LoVo (cell line): ENCODE results near the gene TSTD2.

Source experiments
- DNase-seq: peaks from one replicate; pipeline ENCODE4 v3.0.0-alpha.2; 2016; ENCODE audit warnings: low spot score

Gene TSTD2

GRCh38 chr9:97562542-97562941 is 70.6 kb downstream of the TSTD2 start:
- DNase-seq: no peak

DNA sequence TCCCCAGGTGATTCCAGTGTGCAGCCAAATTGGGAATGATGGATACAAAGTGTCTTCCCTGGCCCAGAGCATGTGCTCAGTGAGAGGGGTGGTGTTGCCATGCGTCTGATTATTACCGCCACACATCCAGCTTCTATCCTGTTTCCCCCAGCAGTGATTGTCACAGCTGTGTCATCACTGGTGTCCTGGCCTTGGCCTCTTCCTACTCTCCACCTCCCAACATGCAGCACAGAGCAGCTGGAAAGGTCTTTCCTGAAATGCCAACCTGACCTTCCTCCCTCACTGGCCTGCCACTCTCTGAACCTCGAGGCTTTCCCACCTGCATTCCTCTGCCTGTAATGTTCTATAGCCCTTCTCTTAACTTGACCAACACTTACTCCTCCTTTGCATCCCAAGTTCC is 71.7 kb downstream of the TSTD2 start:
- DNase-seq: no peak

DNA sequence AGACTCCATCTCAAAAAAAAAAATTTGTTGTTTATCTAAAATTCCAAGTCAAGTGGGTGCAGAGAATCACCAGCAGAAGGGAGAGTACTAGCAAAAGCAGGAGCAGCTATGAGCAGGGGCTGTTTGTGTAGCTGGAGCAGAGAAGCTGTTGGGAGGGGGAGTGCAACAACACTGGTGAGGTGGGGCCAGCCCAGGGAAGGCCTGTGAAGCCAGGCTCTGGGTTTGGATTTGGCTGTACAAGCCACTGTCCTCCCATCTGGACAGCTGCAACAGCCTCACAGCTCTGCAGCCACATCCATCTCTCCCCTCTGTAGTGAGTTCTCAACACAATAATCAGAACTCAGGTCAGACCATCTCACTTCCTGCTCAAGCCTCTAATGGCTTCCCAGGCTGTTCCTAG is 72.3 kb downstream of the TSTD2 start:
- DNase-seq: no peak

DNA sequence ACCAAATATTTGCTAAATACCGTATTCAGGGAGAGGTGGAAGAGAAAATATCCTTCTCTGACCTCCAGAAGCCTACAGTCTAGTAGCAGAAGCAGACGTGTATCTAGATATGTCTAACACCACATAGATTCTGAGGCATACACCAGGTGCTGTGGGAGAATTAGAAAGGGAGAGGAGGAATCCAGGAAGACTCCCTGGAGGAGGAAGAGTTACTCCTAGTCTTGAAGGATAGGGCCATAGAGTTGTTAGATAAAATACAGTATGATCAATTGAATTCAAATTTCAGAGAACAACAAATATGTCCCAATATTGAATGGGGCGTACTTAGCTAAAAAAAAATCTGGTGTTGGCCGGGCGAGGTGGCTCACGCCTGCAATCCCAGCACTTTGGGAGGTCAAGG is 73.0 kb downstream of the TSTD2 start:
- DNase-seq: no peak

- DNase-seq: no peak
Measured at GRCh38 chr9:97559111-97559514, 74.1 kb downstream of the TSTD2 start.

DNA sequence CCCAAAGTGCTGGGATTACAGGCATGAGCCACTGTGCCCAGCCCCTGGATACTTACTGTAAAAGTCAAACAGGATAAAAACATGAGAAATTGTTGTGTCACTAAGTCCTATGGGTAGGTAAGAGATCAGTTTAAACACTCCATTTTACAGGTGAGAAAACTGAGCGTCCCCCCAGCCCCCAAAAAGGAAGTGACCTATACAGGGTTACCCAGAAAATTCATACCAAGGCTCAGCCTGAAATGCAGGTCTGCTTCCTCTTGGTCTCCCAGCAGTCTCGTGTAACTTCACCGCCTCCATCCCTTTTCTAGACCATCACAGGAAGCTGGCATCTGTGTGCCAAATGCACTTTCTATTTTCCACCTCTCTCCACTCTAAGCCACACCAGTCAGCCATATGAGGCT is 74.5 kb downstream of the TSTD2 start:
- no peak for DNase-seq

DNA sequence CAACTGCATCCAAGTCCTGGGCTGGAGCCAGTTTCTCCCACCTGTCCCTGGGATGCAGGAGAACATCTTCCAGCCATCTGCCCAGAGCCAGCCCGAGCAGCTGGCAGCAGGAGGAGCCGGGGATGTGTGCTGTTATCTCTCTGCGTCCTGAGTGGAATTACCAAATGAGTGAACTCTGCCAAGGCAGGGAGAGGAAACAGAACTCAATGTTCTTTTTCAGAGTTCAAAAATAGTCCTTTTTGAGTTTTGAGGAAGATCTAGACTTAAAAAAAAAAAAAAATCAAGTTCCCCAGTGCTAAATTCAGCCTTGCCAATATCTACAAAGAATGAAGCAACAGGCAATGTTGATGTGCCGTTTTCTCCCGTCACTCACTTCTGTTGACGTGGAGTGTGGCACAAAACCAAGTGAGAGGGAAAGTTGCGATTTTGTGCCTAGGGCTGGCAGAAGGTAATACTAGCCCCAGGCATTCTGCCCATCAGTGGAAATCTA is 75.5 kb downstream of the TSTD2 start:
- no peak for DNase-seq

DNA sequence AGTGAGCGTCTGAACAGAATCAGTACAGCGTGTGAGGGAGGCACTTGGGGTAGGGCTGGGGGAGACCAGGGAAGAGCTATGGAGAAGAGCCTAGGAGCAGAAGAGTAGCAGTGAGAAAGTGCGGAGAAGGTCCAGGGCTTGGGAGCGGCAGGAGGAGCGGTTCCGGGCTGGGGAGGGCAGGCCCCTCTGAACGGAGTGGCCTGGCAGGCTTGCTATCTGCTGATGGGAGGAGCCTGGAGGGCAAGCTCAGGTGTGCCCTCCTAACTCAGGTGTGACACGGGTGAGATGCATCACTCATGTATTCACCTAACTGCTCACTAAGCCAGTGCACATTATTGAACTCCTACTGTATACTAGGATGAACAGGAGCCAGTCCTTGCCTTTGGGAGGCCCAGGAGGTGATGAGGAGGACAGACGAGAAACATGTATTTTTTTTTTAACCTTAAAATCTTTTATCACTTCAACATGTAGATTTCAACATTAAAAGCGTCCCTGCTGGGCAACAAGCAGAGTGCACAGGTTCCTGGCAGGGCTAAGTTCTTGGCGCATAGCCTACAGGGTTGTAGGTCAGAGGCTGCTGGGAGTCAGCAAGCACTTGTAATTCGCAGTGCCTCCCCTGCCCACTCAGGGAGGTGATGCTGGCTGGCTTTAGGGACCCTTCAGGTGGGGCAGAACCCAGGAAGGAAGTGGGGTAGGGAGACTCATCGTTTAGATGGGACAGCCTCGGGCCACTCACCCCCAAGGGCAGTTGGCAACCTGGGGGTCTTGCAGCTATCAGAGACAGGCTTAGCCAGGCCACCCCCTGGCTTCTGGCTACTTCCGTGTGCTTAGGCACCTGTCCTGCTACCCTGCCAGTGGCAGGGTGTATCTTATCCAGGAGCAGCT is 76.2 kb downstream of the TSTD2 start:
- DNase-seq: no peak

- no peak for DNase-seq
Measured at GRCh38 chr9:97556036-97556720, 77.0 kb downstream of the TSTD2 start.

DNA sequence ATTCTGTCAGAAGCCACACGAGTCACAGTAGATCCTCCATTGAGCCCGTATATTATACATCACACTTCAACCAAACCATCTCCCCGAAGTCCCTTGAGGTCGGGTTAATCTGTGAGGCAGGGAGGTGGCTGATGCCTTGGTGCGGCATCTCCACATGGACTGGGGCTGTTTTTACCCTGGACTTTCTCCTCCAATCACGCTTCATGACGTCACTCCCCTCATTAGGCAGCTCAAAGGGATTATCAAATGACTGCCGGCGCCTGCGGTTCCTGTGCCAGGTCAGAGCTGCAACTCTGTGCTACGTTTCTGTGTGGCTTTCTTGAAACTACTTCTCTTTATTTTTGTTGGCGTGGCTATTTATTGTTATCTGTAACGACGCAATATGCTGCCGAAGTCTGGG is 78.0 kb downstream of the TSTD2 start:
- DNase-seq: no peak

DNA sequence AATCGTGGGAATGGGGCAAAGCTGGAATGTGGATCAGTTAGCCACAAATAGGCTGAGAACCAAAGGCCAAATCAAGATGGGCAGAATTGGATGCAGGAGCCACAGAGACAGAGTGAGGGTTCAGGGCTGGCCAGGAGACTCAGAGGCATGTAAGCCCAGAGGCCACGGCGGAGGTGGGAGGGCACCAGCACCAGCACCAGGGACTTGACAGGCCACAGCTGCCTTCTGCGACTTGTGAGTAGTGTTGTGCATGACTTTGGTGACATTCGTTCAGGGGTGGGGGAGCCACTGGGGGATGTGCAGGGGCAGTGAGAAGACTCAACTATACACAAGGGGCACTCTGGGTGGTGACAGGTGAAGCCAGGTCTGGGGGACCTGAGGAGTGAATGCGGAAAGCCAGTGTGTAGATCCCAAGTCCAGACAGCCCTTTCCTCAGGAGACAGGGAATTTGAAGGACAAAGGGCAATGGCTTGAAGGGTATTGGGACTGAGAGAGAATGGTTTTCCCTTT is 78.5 kb downstream of the TSTD2 start:
- DNase-seq: no peak

DNA sequence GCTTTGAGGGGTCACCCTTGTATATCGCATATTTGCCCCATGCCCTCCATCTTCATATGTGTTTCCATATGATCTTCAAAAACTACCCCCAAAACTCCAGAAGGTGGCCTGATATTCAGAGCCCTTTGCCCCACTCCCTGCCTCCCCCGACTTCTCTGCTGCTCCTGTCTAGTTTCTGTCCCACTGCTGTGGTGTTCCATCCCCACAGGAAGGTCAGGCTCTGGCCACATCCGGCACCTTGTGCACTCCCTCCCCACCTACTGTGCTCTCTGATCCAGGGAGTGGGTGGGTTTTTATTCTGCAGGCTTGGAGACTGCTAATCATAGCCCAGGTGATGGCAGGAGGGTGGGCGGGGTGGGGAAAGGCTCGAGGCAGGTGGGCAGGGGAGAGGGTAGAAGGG is 79.3 kb downstream of the TSTD2 start:
- no peak for DNase-seq

- DNase-seq: no peak
Measured at GRCh38 chr9:97553141-97553540, 80.0 kb downstream of the TSTD2 start.

- DNase-seq: no peak
Measured at GRCh38 chr9:97551308-97551707, 81.9 kb downstream of the TSTD2 start.

DNA sequence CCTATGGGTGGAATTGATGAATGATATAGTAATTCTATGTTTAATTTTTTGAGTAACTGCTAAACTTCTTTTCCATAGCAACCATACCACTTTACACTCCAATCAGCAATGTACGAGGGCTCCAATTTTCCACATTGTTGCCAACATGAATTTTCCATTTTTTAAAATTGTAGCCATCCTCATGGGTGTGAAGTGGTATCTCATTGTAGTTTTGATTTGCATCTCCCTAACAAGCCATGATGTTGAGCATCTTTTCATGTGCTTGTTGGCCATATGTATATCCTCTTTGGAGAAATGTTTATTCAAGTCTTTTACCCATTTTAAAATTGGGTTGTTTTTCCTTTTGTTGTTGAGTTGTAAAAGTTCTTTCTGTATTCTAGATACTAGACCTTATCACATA is 82.8 kb downstream of the TSTD2 start:
- DNase-seq: no peak
